C4-2B (cell line): ENCODE data around the gene FKBP6.

Experiments used
- CTCF ChIP-seq: fragments of 450-650 bp; conservative IDR thresholded peaks from 2 replicates; pipeline ENCODE4 v1.5.1; 2017; ENCODE audit warnings: mild to moderate bottlenecking
- ZFX ChIP-seq: fragments of 450-650 bp; IDR thresholded peaks from 2 replicates; pipeline ENCODE4 v1.6.1; 2017

DNA sequence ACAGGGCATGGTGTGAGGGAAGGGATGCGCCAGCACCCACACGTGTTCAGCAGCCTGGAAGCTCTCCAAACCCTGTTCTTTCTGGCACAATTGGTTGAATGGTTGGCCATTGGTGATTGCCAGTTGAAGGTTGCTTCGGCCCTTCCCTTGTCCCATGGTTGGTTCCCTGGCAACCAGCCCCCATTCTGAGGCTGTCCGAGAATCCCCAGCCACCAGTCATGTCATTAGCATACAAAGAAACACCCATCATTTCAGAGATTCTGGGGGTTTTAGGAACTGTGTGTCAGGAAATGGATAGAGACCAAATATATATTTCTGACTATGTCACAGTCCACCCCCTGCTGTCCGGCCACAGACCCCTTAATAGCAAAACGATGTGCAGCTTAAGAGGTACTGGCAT, 21.8 kb downstream of the FKBP6 start:
- TF ChIP-seq CTCF = no peak
- no peak for TF ChIP-seq ZFX
